HepG2 (cell line): Measurements from ENCODE around the gene PRSS36.
A peak's percentile ranks its signal among the peaks of the same experiment; 100 is the strongest.

Experiments used
- FIP1L1 ChIP-seq: fragments of 200-400 bp; formaldehyde crosslinking; IDR thresholded peaks from 2 replicates; pipeline ENCODE4 v1.6.1; 2018; ENCODE audit warnings: low read depth, mild to moderate bottlenecking, low read length, moderate library complexity, borderline replicate concordance; ENCODE audit not compliant: insufficient read depth
- FOXO4 ChIP-seq: sonication (generic); formaldehyde crosslinking; conservative IDR thresholded peaks from 2 replicates; pipeline ENCODE4 v1.8.1; 2023; ENCODE audit warnings: missing genetic modification reagents
- MAFF ChIP-seq: IDR thresholded peaks from 2 replicates; pipeline ENCODE4 v1.6.1; 2011; ENCODE audit warnings: low read depth, low read length, improper control_type of control experiment
- MAFK ChIP-seq, 2 experiments: IDR thresholded peaks in 1 of 2; conservative IDR thresholded peaks in 1 of 2; 2 replicates each; pipeline ENCODE4 v1.6.1; 2011; ENCODE audit warnings: improper control_type of control experiment in 2 of 2, low read length in 2 of 2
- POLR2A ChIP-seq, 2 experiments: IDR thresholded peaks; 2 replicates each; pipeline ENCODE4 v1.6.1; 2011; ENCODE audit warnings: low read depth in 2 of 2, low read length in 2 of 2, mild to moderate bottlenecking in 1 of 2, moderate library complexity in 1 of 2; ENCODE audit not compliant: insufficient read depth in 1 of 2
- ZC3H4 ChIP-seq: sonication (generic); formaldehyde crosslinking; IDR thresholded peaks from 2 replicates; pipeline ENCODE4 v1.4.0; 2020; ENCODE audit warnings: missing genetic modification reagents, borderline replicate concordance
- ZNF530 ChIP-seq: sonication (generic); formaldehyde crosslinking; IDR thresholded peaks from 2 replicates; pipeline ENCODE4 v1.5.0; 2020; ENCODE audit warnings: low read depth, mild to moderate bottlenecking, missing genetic modification reagents
- TF ChIP-seq, protein P1 (sequence below): conservative IDR thresholded peaks from 2 replicates; pipeline ENCODE4 v1.6.1; 2018; ENCODE audit warnings: missing genetic modification reagents

- TF ChIP-seq MAFK (conservative IDR thresholded peaks at IDR 0.05 in 1 of 2, IDR thresholded peaks at IDR 0.05 in 1 of 2; ENCODE audit: low read length in 2 of 2) (no peak), ZC3H4 (CRISPR knock-in tag) (no peak), POLR2A (IDR thresholded peaks at IDR 0.05; ENCODE audit: insufficient read depth in 1 of 2, low read depth in 2 of 2, low read length in 2 of 2) (peak; percentile 5 to 61; a peak in 2 of 4 replicates), FOXO4 (CRISPR knock-in tag) (no peak), MAFF (no peak), ZNF530 (no peak), FIP1L1 (no peak)
- TF ChIP-seq, protein P1, sequence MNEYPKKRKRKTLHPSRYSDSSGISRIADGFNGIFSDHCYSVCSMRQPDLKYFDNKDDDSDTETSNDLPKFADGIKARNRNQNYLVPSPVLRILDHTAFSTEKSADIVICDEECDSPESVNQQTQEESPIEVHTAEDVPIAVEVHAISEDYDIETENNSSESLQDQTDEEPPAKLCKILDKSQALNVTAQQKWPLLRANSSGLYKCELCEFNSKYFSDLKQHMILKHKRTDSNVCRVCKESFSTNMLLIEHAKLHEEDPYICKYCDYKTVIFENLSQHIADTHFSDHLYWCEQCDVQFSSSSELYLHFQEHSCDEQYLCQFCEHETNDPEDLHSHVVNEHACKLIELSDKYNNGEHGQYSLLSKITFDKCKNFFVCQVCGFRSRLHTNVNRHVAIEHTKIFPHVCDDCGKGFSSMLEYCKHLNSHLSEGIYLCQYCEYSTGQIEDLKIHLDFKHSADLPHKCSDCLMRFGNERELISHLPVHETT (CRISPR knock-in tag), result no peak
Observed at GRCh38 chr16:31188450-31189411, 38.9 kb upstream of the PRSS36 start.
